HepG2 (cell line): ENCODE data around the gene PLXND1. TPM values are rescaled to one million over a fixed set of nuclear protein-coding genes. Genes with fewer than 3 reads are reported as not detected.

Experiments
- ATAC-seq: fragments of 200-7000 bp; cut with Tn5 transposase; 3 replicates; pipeline ENCODE4 v1.9.1; 2020; ENCODE audit warnings: mild to moderate bottlenecking, moderate library complexity
- BruUV-seq: library from RNA; stranded (reverse); fragments of 400-500 nt; replicated peaks from 2 replicates; lab custom pipeline; 2021; lab: Mats Ljungman, UMichigan
- CTCF ChIA-PET: fragments of 300-600 bp; formaldehyde crosslinking; extraction: SDS; loops from one replicate; lab custom pipeline; 2021; ENCODE audit warnings: low total read pairs, inconsistent platforms, low intra/inter-chr PET ratio; lab: Yijun Ruan, JAX
- POLR2A ChIA-PET: fragments of 350-600 bp; sonication (Branson Sonifier 250); formaldehyde crosslinking; loops from one replicate; lab custom pipeline; 2020; ENCODE audit warnings: antibody characterized with exemption, inconsistent platforms; lab: Yijun Ruan, JAX
- DNase-seq: peaks from one replicate; pipeline ENCODE4 v3.0.0-alpha.2; 2015; ENCODE audit warnings: low spot score
- FAIRE-seq: peaks from 3 replicates; lab custom pipeline; 2011; peaks lifted over from hg19 to GRCh38; lab: Jason Lieb, UNC
- H2AFZ ChIP-seq: one replicate; pipeline ENCODE4 v1.6.1; 2011; ENCODE audit warnings: low read length, inconsistent platforms
- H3K27ac ChIP-seq: fragments of 300-600 bp; 3 replicates; pipeline ENCODE4 v1.8.0; 2011; ENCODE audit warnings: mixed run types, mild to moderate bottlenecking, mixed read lengths, low read length, inconsistent platforms; ENCODE audit not compliant: insufficient read depth; ENCODE audit errors: extremely low read length
- H3K27me3 ChIP-seq, 2 experiments: fragments of 200-600 bp in 1 of 2; 2 replicates in 1 of 2; 3 replicates in 1 of 2; pipeline versions ENCODE4 v1.6.0 to v1.8.0; 2011; ENCODE audit warnings: low read length in 2 of 2, mild to moderate bottlenecking in 2 of 2, moderate library complexity in 2 of 2, inconsistent platforms in 1 of 2; ENCODE audit not compliant: insufficient read depth in 2 of 2, control insufficient read depth in 1 of 2
- H3K36me3 ChIP-seq, 2 experiments: fragments of 200-600 bp in 1 of 2; replicated peaks in 1 of 2; 2 replicates in 1 of 2; 3 replicates in 1 of 2; pipeline versions ENCODE4 v1.5.1 to v1.8.0; 2011; ENCODE audit warnings: low read length in 2 of 2, inconsistent platforms in 1 of 2; ENCODE audit not compliant: insufficient read depth in 2 of 2, control insufficient read depth in 1 of 2
- H3K4me1 ChIP-seq: 2 replicates; pipeline ENCODE4 v1.5.1; 2012; ENCODE audit warnings: low read length, inconsistent platforms; ENCODE audit not compliant: insufficient read depth
- H3K4me2 ChIP-seq: 2 replicates; pipeline ENCODE4 v1.6.0; 2011; ENCODE audit warnings: low read depth, low read length, inconsistent platforms
- H3K4me3 ChIP-seq, 3 experiments: fragments of 200-600 bp in 1 of 3; sonication (generic), shearing (Covaris generic) in 1 of 3; replicated peaks in 1 of 3; 2 replicates each; pipeline ENCODE4 v1.5.1; 2011 to 2016; ENCODE audit warnings: low read length in 3 of 3, inconsistent platforms in 2 of 3, low read depth in 2 of 3, mild to moderate bottlenecking in 2 of 3, control low read depth in 1 of 3, mixed read lengths in 1 of 3; ENCODE audit not compliant: insufficient read depth in 1 of 3
- H3K79me2 ChIP-seq: one replicate; pipeline ENCODE4 v1.6.1; 2011; ENCODE audit warnings: low read length, inconsistent platforms; ENCODE audit not compliant: insufficient read depth
- H3K9ac ChIP-seq: 2 replicates; pipeline ENCODE4 v1.6.0; 2011; ENCODE audit warnings: mild to moderate bottlenecking, low read depth, low read length, inconsistent platforms; ENCODE audit not compliant: insufficient read depth
- H3K9me3 ChIP-seq: 2 replicates; pipeline ENCODE4 v1.5.1; 2012; ENCODE audit warnings: mild to moderate bottlenecking, low read length
- H4K20me1 ChIP-seq: 2 replicates; pipeline ENCODE4 v1.6.0; 2011; ENCODE audit warnings: inconsistent platforms, mild to moderate bottlenecking, low read length, moderate library complexity; ENCODE audit not compliant: insufficient read depth
- MAFG ChIP-seq: sonication (generic); formaldehyde crosslinking; IDR thresholded peaks from 2 replicates; pipeline ENCODE4 v1.5.1; 2020; ENCODE audit warnings: mild to moderate bottlenecking, missing genetic modification reagents
- NR2C2 ChIP-seq: sonication (generic); formaldehyde crosslinking; IDR thresholded peaks from 2 replicates; pipeline ENCODE4 v1.4.0; 2020; ENCODE audit warnings: missing genetic modification reagents, mild to moderate bottlenecking, moderate library complexity, borderline replicate concordance
- PHF20 ChIP-seq: sonication (generic); formaldehyde crosslinking; IDR thresholded peaks from 2 replicates; pipeline ENCODE4 v1.5.0; 2020; ENCODE audit warnings: mild to moderate bottlenecking, missing genetic modification reagents
- RBM22 ChIP-seq: fragments of 200-400 bp; formaldehyde crosslinking; optimal IDR thresholded peaks from 2 replicates; pipeline ENCODE3; 2017; ENCODE audit warnings: mild to moderate bottlenecking, low read length, moderate library complexity
- RFX3 ChIP-seq: IDR thresholded peaks from 2 replicates; pipeline ENCODE4 v1.6.1; 2016; ENCODE audit warnings: missing biosample characterization, missing genetic modification reagents
- TOPORS ChIP-seq: sonication (generic); formaldehyde crosslinking; IDR thresholded peaks from 2 replicates; pipeline ENCODE4 v1.8.0; 2023; ENCODE audit warnings: mild to moderate bottlenecking, missing genetic modification reagents
- YY1 ChIP-seq: IDR thresholded peaks from 2 replicates; pipeline ENCODE4 v1.6.1; 2011; ENCODE audit warnings: low read length, low read depth, moderate library complexity, mild to moderate bottlenecking; ENCODE audit not compliant: insufficient read depth, insufficient replicate concordance
- ZNF101 ChIP-seq: sonication (generic); formaldehyde crosslinking; IDR thresholded peaks from 2 replicates; pipeline ENCODE4 v1.4.0; 2020; ENCODE audit warnings: mild to moderate bottlenecking, low read depth, missing genetic modification reagents, borderline replicate concordance
- ZNF274 ChIP-seq: sonication (generic); formaldehyde crosslinking; IDR thresholded peaks from 2 replicates; pipeline ENCODE4 v1.5.1; 2020; ENCODE audit warnings: mild to moderate bottlenecking, missing genetic modification reagents
- ZNF3 ChIP-seq: IDR thresholded peaks from 2 replicates; pipeline ENCODE4 v1.7.0; 2017; ENCODE audit warnings: inconsistent platforms
- ZNF350 ChIP-seq: sonication (generic); formaldehyde crosslinking; IDR thresholded peaks from 2 replicates; pipeline ENCODE4 v1.4.0; 2020; ENCODE audit warnings: mild to moderate bottlenecking, low read depth, missing genetic modification reagents, borderline replicate concordance
- WGBS: methylation state at CpG from one replicate; pipeline ENCODE4 v1.1.6; 2017; ENCODE audit warnings: low lambda C conversion rate; 5-methylcytosine and 5-hydroxymethylcytosine counted together
- in situ Hi-C: cut with HindIII; loops from 2 replicates; pipeline ENCODE4 v1.10.0; 2017; ENCODE audit warnings: low pct_unique_long_range_greater_than_20kb; ENCODE audit not compliant: extremely low pct_ligation_motif_present
- intact Hi-C: fragments of 100-400 bp; cut with micrococcal nuclease; formaldehyde crosslinking; loops from one replicate; pipeline ENCODE4 v1.10.0; 2022; ENCODE audit not compliant: unreplicated experiment
- polyA plus RNA-seq, 8 experiments: library from polyadenylated mRNA; depleted of rRNA in 3 of 8; stranded (reverse) in 7 of 8; unstranded in 1 of 8; fragments of >200 nt; fragmentation: Illumina TruSeq in 4 of 8; extraction: Trizol in 4 of 8; gene quantifications; 2 replicates each; pipeline versions ENCODE4 v1.2.1 to v1.2.3, GENCODE V29; 2011 to 2016; ENCODE audit warnings: low read depth in 4 of 8, missing spikeins in 1 of 8, mixed read lengths in 1 of 8; ENCODE audit not compliant: insufficient read depth in 1 of 8
- total RNA-seq, 5 experiments: library from RNA; depleted of rRNA; stranded (reverse); fragments of >200 nt; fragmentation: Illumina TruSeq; extraction: Trizol; gene quantifications; 2 replicates each; pipeline ENCODE4 v1.2.3, GENCODE V29; 2016; ENCODE audit warnings: low read depth in 1 of 5
- TF ChIP-seq, protein P1 (sequence below): sonication (generic); formaldehyde crosslinking; IDR thresholded peaks from 2 replicates; pipeline ENCODE4 v1.8.0; 2023; ENCODE audit warnings: mild to moderate bottlenecking, missing genetic modification reagents
- TF ChIP-seq, protein P2 (sequence below): sonication (generic); formaldehyde crosslinking; IDR thresholded peaks from 2 replicates; pipeline ENCODE4 v1.8.0; 2022; ENCODE audit warnings: mild to moderate bottlenecking, missing genetic modification reagents, moderate library complexity

The PLXND1 gene
- total and polyA plus RNA-seq, 2 of the 13 experiments (the other 11 are each of a cell fraction or from before 2014, with no cell fraction given) = 15.9 to 42.0 TPM

DNA sequence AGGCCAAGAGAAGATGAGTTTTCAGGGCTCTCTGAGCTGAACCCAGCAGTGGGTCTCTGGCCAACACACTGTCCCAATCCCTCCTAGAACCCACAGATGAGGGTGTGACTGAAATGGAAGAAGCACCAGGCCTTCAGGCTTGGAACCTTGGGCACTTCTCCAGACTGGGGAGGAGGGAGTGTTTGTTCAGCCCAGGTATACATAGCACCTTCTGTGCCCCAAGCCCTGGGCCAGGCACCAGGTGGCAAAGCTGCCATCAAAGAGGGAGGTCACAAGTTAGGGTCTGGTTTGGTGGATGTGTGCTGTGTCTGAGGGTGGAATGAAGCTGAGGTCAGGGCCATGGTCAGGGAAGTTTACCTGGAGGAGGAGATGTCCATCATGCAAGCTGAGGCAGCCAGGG, 93.9 kb downstream of the PLXND1 start:
- no peak overlapping the region for H3K4me3 ChIP-seq
- FAIRE-seq (no peak), DNase-seq (no peak), ATAC-seq (no peak)
- H3K4me1 ChIP-seq = peaks cover 30% of the 10 kb centered on the region
- H3K27me3 ChIP-seq = no peaks in the 10 kb centered on the region
- no peak for TF ChIP-seq RBM22
- TF ChIP-seq ZNF3 (CRISPR knock-in tag) = no peak
- intact Hi-C loops (no loop called here), in situ Hi-C loops (no loop called here)
- ChIA-PET CTCF (no interaction called here), POLR2A (no interaction called here)
- no TSS peak for BruUV-seq
- H3K36me3 ChIP-seq = peaks cover 0 to 1% of the 10 kb centered on the region in 2 experiments; a peak in 1 of 5 replicates
- H4K20me1 ChIP-seq = no peaks in the 10 kb centered on the region
- no peak overlapping the region for H3K9ac ChIP-seq
- no peak overlapping the region for H3K27ac ChIP-seq
- H2AFZ ChIP-seq = no peak overlapping the region
- no peaks in the 10 kb centered on the region for H3K79me2 ChIP-seq
- H3K9me3 ChIP-seq = no peaks in the 10 kb centered on the region
- no peak overlapping the region for H3K4me2 ChIP-seq

DNA sequence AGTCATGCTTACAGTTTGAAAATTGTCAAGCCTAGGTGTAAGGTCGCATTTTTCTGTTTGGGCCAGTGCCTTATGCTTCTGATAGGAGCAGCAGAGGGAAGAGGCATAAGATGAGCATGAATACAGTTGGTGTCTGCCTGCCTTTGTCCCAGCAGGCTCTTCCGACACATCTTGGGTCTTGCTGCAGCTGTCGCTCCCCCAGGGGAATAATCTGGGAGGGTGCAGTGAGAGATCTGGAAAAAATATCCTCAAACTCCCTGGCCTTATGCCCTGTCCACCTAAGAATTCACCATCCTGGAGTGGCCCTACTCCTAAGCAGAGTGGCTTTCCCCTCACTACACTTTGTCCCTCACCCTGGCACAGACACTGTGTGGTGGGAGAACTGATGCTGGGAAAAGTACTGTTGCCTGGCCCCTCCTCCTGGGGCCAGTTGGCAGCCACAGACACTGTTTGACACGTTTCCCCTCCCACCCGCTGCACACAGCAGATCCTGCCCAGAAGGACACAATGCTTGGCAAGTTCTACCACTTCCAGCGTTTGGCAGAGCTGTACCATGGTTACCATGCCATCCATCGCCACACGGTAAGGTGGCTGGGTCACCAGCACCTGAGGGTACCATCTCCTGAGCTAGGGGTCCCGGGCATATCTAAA, 99.2 kb downstream of the PLXND1 start:
- POLR2A ChIA-PET = no interaction called here
- peaks cover 14% of the 10 kb centered on the region for H3K4me1 ChIP-seq
- in situ Hi-C loops = no loop called here
- no peaks in the 10 kb centered on the region for H3K9me3 ChIP-seq
- H3K27me3 ChIP-seq = no peaks in the 10 kb centered on the region
- H4K20me1 ChIP-seq = no peaks in the 10 kb centered on the region
- BruUV-seq = no TSS peak
- whole genome bisulfite sequencing = 85% methylated on average over 9 of the region's 9 CpGs
- no peak overlapping the region for H3K27ac ChIP-seq
- intact Hi-C loops = no loop called here
- H2AFZ ChIP-seq = no peak overlapping the region
- no peak overlapping the region for H3K4me2 ChIP-seq
- no peak for DNase-seq
- CTCF ChIA-PET = no interaction called here
- FAIRE-seq = no peak
- no peak overlapping the region for H3K4me3 ChIP-seq
- peaks cover 8% of the 10 kb centered on the region in 2 experiments; a peak in 2 of 5 replicates for H3K36me3 ChIP-seq
- no peaks in the 10 kb centered on the region for H3K79me2 ChIP-seq
- TF ChIP-seq PHF20 (CRISPR knock-in tag) (no peak), ZNF101 (CRISPR knock-in tag) (no peak), RFX3 (no peak), MAFG (no peak), ZNF274 (CRISPR knock-in tag) (no peak), NR2C2 (CRISPR knock-in tag) (no peak), ZNF350 (no peak), TOPORS (CRISPR knock-in tag) (no peak), YY1 (no peak)
- TF ChIP-seq, protein P1, sequence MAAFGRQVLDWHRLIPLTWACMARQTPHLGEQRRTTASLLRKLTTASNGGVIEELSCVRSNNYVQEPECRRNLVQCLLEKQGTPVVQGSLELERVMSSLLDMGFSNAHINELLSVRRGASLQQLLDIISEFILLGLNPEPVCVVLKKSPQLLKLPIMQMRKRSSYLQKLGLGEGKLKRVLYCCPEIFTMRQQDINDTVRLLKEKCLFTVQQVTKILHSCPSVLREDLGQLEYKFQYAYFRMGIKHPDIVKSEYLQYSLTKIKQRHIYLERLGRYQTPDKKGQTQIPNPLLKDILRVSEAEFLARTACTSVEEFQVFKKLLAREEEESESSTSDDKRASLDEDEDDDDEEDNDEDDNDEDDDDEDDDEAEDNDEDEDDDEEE (CRISPR knock-in tag) = no peak
- TF ChIP-seq, protein P2, sequence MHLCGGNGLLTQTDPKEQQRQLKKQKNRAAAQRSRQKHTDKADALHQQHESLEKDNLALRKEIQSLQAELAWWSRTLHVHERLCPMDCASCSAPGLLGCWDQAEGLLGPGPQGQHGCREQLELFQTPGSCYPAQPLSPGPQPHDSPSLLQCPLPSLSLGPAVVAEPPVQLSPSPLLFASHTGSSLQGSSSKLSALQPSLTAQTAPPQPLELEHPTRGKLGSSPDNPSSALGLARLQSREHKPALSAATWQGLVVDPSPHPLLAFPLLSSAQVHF = no peak
- TF ChIP-seq, all 625 proteins: peak for 0
- ATAC-seq = no peak
- H3K9ac ChIP-seq = no peak overlapping the region
